Measurements from ENCODE around the gene GRID1. TPM values are rescaled to one million over a fixed set of nuclear protein-coding genes. Genes with fewer than 3 reads are reported as not detected.

Gene GRID1
- total RNA-seq, 1 donor from 2014 or later = not detected

DNA sequence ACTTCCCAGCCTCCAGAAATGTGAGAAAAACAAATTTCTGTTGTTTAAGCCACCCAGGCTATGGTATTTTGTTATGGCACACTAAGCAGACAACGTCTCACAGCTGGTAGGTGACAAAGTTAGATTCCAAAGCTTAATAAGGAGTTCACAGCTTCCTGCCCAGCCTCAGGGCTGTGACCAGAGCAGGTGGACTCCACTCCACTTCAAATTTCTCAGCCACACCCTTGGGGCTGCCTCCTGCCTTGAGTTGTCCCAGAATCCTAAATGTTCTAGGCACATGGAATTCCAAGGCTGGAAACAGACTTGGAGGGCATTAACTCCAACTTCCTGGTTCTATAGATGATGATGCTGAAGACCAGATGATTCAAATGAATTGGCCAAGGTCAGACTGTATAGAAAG is 310.7 kb downstream of the GRID1 start:
- H3K27ac Mint-ChIP-seq = no peak overlapping the region
- no peaks in the 10 kb centered on the region for H3K36me3 Mint-ChIP-seq (ENCODE audit: low read depth)
- ATAC-seq (ENCODE audit: low read depth) (no peak), DNase-seq (no peak)
- H3K27me3 Mint-ChIP-seq = peaks cover 7% of the 10 kb centered on the region
- POLR2A ChIA-PET = no interaction called here
- H3K4me1 Mint-ChIP-seq = no peaks in the 10 kb centered on the region
- H3K9me3 Mint-ChIP-seq = no peaks in the 10 kb centered on the region
- CTCF ChIA-PET = no interaction called here
- no peak overlapping the region for H3K4me3 Mint-ChIP-seq
- intact Hi-C loops (cut with micrococcal nuclease) = no loop called here
- TF ChIP-seq, protein P1, sequence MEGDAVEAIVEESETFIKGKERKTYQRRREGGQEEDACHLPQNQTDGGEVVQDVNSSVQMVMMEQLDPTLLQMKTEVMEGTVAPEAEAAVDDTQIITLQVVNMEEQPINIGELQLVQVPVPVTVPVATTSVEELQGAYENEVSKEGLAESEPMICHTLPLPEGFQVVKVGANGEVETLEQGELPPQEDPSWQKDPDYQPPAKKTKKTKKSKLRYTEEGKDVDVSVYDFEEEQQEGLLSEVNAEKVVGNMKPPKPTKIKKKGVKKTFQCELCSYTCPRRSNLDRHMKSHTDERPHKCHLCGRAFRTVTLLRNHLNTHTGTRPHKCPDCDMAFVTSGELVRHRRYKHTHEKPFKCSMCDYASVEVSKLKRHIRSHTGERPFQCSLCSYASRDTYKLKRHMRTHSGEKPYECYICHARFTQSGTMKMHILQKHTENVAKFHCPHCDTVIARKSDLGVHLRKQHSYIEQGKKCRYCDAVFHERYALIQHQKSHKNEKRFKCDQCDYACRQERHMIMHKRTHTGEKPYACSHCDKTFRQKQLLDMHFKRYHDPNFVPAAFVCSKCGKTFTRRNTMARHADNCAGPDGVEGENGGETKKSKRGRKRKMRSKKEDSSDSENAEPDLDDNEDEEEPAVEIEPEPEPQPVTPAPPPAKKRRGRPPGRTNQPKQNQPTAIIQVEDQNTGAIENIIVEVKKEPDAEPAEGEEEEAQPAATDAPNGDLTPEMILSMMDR (IDR thresholded peaks at IDR 0.05) = no peak

GRCh38 chr10:86053675-86054074 is 312.9 kb downstream of the GRID1 start:
- peaks cover 7% of the 10 kb centered on the region for H3K27me3 Mint-ChIP-seq
- no peak overlapping the region for H3K27ac Mint-ChIP-seq
- no peaks in the 10 kb centered on the region for H3K36me3 Mint-ChIP-seq (ENCODE audit: low read depth)
- no peak overlapping the region for H3K4me3 Mint-ChIP-seq
- no peaks in the 10 kb centered on the region for H3K4me1 Mint-ChIP-seq
- intact Hi-C loops (cut with micrococcal nuclease) = no loop called here
- ChIA-PET POLR2A (no interaction called here), CTCF (no interaction called here)
- ATAC-seq (ENCODE audit: low read depth) = no peak
- TF ChIP-seq, protein P1 (IDR thresholded peaks at IDR 0.05) = no peak
- DNase-seq = no peak
- no peaks in the 10 kb centered on the region for H3K9me3 Mint-ChIP-seq

DNA sequence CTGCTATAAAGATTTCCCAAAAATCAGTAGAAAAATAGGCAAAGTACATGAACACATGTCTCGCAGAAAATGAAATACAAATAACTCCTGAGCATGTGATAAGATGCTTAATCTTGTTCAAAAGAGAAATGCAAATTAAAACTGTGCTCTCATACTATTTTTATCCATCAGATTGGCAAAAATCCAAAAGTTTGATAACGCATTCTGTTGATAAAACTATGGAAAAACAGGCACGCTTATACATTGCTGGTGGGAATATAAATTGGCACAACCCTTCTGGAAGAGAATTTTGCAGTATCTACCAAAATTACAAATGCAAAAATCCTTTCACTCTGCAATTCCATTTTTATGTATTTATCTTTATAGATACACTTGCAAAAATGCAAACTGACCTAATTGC is 315.0 kb downstream of the GRID1 start:
- DNase-seq (no peak), ATAC-seq (ENCODE audit: low read depth) (no peak)
- intact Hi-C loops (cut with micrococcal nuclease) = no loop called here
- no peaks in the 10 kb centered on the region for H3K36me3 Mint-ChIP-seq (ENCODE audit: low read depth)
- TF ChIP-seq, protein P1 (IDR thresholded peaks at IDR 0.05) = no peak
- no peak overlapping the region for H3K27ac Mint-ChIP-seq
- no peak overlapping the region for H3K4me3 Mint-ChIP-seq
- CTCF ChIA-PET = no interaction called here
- peaks cover 9% of the 10 kb centered on the region for H3K27me3 Mint-ChIP-seq
- POLR2A ChIA-PET = no interaction called here
- H3K9me3 Mint-ChIP-seq = no peaks in the 10 kb centered on the region
- H3K4me1 Mint-ChIP-seq = no peaks in the 10 kb centered on the region

GRCh38 chr10:86049442-86049841 is 317.2 kb downstream of the GRID1 start:
- Mint-ChIP-seq H3K4me1 (no peaks in the 10 kb centered on the region), H3K36me3 (ENCODE audit: low read depth) (no peaks in the 10 kb centered on the region), H3K4me3 (no peak overlapping the region), H3K9me3 (no peaks in the 10 kb centered on the region), H3K27me3 (peaks cover 11% of the 10 kb centered on the region), H3K27ac (no peak overlapping the region)
- ChIA-PET POLR2A (no interaction called here), CTCF (no interaction called here)
- TF ChIP-seq, protein P1 (IDR thresholded peaks at IDR 0.05) = no peak
- ATAC-seq (ENCODE audit: low read depth) (no peak), DNase-seq (no peak)
- intact Hi-C loops (cut with micrococcal nuclease) = no loop called here

DNA sequence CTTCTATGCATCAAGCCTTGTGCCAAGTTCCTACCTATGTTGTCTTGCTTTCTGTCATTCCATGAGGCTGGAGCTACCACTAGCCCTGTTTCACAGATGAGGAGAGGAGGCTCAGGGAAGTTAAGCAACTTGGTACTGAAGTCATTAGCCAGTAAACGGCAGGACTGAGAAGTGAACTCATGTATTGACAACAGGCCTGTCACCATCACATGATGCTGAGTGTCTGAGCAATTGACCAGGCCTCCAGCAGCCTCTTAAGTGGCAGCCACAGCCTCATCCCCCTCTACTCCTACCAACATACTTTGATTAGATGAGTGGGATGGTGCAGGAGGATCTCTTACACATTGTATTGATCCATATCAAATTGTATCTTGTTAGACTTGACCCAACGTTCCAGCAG is 317.6 kb downstream of the GRID1 start:
- Mint-ChIP-seq H3K27ac (no peak overlapping the region), H3K9me3 (no peaks in the 10 kb centered on the region), H3K36me3 (ENCODE audit: low read depth) (no peaks in the 10 kb centered on the region), H3K4me3 (no peak overlapping the region), H3K4me1 (no peaks in the 10 kb centered on the region), H3K27me3 (peaks cover 11% of the 10 kb centered on the region)
- no peak for DNase-seq
- TF ChIP-seq, protein P1 (IDR thresholded peaks at IDR 0.05) = no peak
- intact Hi-C loops (cut with micrococcal nuclease) = no loop called here
- POLR2A ChIA-PET = no interaction called here
- no peak for ATAC-seq (ENCODE audit: low read depth)
- CTCF ChIA-PET = no interaction called here

Measured in activated B cell treated with CpG ODN at 0.5 μM for 24 hours (primary cell).